GM21723 (cell line): ENCODE results near the gene PTGES2.
"Not testable (repeated sequence)": the region's sequence is repeated elsewhere in the genome, so short reads cannot be mapped to it uniquely, and the experiment has no call there.

Experiments used
- ATAC-seq: cut with Tn5 transposase; IDR thresholded peaks from one replicate; pipeline ENCODE4 v1.9.1; 2021; ENCODE audit warnings: mild to moderate bottlenecking, moderate library complexity; ENCODE audit not compliant: unreplicated experiment

Gene PTGES2

DNA sequence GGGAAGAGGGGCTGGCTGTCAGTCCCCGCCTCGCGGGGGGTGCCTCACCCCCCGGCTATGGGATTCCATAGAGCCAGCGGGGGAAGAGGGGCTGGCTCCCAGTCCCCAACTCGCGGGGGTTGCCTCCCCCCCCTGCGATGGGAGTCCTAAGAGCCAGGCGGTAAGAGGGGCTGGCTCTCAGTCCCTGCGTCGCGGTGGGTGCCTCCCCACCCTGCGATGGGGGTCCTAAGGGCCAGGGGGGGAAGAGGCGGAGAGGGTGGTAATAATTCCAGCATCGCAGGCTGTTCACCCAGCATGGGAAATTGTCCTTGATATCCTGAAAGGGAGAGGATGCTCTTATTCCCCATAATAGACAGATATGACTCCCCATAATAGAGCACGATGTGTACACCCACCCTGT, 12.1 kb upstream of the PTGES2 start:
- no peak for ATAC-seq

DNA sequence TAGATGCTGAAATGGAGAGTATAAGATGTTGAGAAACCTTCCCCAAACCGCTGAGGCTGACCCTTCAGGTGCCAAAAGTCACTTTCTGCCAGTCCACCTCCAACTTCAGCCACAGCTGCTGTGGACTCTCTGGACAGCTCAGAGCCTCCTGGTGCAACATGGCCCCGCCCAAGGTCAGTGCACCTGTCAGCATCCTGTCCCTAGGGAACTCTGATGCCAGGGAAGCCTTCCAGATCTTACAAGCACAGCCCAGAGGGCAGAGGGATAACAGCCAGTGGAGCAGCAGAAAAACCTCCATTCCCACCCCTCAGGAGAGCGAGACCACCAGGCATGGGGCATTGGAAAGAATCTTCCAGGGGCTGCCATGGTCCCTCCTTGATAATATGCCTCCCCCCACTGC, 10.5 kb upstream of the PTGES2 start:
- no peak for ATAC-seq

DNA sequence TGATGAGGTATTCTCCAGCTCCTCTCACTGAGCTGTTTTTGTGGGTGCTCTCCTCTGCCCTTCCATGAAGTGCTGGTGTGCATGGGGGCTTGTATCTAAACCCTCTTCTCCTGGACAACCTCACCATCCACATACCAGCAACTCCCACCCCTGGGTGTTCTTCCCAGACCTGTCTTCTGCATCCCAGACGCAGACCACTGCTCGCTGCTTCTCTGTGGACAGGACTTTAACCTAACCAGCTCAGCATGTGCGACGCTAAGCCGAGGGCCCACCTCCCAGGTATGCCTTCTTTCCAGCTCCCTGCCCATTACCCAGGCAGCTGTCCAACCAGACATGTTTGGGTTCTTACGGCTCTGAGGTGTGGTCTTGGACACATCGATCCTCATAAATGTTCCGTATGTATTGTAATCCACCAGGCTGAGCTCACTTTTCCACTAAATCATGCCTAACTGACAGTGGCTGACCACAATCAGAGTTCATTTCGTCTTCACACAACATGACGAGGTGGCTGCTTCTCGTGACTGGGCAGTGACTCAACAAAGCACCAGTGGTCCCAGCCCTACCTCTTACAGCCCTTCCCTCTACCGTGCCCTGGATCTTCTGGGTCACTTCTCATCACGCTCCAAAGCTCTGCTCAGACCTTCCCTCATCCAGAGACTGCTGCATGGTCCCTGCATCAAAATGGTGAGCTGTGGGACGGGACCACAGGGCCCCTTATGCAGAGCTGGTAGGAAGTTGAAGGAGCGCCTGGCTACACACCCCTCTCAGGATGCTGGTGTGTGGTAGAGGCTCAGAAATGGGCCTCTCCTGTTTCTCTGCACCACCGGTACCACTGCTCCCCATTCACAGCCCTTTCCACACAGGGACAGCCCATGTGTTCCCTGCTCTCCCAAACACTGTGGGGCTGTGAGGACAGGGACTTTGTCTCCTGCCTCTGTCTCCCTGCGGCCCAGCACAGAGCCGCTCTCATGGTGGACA, 9.6 kb upstream of the PTGES2 start:
- ATAC-seq = no peak

DNA sequence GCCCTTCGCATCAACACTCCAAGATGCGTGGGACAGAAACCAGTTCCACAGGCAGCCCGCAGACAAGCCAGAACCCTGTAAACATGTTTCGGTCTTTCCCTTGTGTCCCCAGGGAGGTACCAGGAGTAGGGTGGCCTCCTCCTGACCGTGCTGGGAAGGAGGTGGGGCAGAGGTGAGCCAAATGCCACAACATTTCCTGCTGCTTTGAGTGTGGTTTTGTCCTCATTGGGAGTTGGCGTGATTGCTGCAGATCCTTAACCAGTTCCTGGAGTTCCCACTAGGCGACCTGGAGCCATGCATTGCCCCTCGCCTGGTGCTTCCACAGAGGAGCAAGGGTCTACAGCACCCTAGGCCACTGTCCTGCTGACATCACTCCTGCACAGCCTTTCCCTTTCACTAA, 8.0 kb upstream of the PTGES2 start:
- ATAC-seq = not testable (repeated sequence)

DNA sequence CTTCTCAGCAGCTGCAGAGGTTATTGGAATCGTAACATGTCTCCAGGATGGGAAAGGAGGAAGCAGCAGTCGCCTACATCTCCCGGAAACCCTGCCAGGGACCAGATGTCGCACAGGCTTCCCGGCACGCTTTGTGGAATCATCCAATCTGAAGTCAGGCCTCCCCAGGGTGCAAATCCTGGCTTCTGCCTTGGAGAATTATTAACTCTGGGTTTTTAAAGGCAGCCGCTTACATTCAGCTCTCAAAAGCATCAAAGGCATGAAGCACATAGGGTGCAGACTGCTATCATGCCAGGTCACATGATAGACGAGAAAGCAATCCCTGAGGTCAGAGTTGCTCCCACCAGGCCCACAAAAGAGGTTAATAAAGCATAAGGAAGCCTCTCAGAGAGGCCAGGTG, 4.6 kb upstream of the PTGES2 start:
- not testable (repeated sequence) for ATAC-seq

DNA sequence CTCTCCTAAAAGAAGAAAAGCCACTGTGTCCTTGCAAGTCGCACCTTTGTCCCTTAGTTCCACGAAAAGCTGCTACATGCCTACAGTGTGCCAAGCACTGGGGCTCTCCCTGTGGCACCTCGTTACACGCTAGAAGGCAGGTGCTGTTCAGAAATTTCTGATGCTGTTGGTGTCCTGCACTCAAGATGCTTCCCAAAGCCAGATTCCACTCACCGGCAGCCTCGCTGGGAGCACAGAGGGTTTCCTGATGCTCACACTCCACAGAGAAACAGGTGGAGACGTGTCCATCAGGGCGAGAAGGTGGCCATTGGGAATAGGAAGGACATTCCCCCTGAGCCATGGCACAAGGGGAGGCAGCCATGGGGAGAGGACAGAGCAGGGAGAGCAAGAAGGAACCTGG, 3.8 kb upstream of the PTGES2 start:
- not testable (repeated sequence) for ATAC-seq

DNA sequence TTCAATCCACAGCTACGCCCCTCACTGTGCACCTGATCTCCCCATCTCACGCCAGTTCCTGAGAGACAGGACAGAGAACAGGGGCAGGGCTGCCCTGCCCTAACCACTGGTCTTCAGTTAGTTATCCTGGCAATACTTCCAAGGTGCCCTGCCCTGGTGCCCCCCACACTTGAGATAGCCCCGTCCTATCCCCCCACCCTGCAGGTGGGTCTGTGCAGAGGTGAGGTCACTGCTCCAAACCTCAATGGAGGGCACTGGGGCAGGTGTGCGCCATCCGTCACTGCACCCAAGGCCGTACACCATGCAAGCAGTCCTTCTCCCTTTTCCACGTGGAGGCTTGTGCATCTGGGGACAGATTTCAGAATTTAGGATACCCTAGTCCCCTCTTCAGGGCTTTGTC, 3.1 kb upstream of the PTGES2 start:
- not testable (repeated sequence) for ATAC-seq

DNA sequence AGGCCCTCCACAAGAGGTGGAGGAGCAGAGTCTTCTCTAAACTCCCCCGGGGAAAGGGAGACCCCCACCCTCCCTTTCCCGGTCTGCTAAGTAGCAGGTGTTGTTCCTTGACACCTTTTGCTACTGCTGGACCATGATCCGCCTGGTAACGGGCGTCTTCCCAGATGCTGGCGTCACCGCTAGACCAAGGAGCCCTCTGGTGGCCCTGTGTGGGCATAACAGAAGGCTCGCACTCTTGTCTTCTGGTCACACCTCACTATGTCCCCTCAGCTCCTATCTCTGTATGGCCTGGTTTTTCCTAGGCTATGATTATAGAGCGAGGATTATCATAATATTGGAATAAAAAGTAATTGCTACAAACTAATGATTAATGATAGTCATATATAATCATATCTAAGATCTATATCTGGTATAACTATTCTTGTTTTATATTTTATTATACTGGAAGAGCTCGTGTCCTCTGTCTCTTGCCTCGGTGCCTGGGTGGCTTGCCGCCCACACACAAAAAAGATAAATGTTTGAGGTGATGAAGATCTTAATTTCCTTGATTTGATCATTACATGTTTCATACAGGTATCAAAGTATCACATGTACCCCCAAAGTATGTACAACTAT, 2.6 kb upstream of the PTGES2 start:
- not testable (repeated sequence) for ATAC-seq

DNA sequence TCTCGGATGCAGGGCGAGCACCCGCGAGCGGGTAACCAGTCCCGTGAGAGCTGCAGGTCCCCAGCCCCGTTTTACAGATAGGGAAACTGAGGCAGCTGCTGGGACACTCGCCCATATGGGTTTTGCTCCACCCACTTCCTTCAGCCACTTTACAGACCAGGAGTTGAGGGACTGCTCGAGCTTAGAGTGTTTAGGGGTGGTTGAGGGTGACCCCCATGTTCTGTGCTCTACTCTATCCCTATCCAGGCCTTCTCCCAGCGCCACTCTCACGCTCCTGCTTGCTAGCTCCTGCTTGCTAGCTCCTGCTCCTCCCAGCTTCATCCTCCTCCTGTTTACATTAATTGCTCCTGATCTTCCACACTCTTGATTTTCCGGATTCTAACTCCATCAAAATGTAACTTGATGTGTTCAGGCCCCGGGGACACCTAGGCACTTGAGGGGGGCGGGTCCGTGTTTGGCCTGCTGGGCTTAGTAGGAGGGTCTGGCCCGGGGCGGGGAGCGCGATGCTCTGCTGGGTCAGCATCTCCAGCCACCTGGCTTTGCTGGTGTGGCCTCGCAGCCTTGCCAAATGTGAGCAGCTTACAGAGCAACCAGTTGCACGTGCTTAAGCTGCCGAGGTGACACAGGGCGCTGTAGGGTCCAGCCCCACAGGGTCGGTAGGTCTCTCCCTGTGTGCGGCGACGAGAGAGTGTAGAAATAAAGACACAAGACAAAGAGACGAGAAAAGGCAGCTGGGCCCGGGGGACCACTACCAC, 1.5 kb upstream of the PTGES2 start:
- no peak for ATAC-seq

DNA sequence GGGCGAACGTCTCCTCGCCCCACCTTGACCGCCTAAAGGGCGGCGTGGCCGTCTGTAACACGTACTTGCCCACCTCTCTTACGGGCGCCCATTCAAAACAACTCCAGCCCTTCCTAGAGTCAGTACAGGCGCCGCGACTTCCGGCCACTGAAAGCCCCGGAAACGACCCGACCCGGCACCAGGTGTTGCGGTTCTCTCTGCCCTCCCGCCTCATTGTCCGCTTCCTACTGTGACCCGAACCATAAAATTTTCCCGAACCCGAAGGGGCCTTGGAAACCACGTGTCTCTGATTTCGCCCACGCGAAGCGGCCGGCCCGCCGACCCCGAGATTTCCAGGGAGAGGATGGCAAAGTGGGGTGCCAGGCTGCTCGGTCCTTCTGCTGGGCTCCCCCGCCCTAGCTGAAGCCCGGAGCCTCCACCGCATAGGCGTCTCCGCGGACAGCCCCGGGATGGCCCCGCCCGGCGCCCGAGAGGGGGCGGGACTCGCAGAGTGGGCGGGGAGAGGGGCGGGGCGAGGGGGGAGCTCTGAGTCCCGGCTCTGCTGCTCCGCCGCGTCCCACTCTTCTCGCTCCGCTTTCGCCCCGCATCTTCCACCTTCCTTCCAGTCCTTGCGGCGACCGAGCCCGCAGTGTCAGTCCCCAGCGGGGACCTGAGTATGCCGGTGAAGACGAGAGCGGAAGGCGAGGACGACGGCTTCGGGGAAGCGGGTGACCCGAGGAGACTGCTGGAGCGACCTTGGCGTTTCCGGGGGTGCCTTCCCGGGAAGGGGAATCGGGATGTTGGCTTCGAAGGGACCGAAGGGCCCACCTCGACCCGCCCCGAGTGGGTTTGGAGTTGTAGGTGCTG, 684 bp upstream of the PTGES2 start:
- peak; percentile 62 for ATAC-seq

DNA sequence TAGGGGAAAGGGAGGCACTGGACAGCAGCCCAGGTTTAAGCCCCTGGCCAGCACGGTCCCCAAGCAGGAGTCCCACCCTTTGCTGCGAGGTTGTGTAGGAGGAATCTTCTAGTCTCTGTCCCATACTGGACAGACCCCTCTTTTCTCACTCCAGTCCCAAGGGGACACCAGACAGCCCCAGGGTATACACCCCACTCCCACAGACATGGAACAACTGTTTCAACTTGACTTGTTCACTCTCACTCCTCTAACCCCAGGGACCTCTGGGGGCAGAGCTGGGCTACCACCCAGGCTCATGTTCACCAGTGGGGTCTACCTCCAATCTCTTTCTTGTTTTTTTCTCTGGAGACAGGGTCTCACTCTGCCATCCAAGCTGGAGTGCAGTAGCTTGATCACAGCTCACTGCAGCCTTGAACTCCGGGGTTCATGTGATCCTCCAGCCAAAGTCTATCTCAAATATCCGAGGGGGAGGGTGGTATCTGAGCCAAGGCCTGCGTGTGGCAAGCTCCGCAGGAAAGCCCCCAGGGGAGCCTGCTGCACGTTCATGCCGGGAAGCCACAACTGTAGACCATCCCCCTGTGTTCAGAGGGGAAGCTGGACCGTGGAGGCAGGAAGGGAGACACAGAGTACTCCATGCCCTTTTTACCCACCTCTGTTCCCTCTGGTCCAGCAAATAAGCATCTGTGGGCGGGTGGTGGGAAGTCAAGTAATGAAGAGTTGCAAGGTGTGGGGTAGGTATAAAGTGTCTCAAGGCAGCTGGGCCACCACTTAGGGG, 1.8 kb downstream of the PTGES2 start:
- ATAC-seq = no peak

DNA sequence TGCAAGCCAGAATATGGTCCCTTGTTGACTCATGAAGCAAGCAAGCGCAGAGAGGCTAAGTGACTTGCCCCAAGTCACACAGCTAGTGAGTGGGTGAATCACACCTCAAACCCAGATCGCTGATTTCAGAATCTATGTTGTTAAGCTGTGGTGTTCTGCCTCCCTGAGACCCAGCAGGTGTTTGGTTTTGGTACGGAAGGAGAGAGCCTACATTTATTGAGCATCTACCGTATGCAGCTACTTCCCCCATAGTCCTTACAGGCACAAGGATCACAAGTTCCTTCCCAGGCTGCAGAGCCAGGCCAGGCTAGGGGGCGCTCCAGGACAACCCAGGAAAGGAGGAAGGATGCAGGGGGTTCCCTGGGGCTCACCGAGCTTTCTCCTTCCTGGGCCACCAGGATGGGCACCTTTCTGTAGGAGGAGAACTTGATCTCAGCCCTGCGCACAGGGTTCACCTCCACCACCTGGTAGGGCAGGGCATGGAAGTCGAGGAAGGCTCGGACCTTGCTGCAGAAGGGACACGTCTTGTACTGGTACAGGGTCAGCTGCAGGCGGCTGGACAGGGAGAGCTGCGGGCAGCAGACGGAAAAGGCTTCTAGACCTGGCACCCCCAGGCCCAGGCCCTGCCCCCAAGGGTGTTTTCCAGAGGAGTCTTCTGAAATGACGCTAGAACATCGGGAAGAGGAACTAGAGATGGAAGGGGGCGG, 2.5 kb downstream of the PTGES2 start:
- no peak for ATAC-seq

DNA sequence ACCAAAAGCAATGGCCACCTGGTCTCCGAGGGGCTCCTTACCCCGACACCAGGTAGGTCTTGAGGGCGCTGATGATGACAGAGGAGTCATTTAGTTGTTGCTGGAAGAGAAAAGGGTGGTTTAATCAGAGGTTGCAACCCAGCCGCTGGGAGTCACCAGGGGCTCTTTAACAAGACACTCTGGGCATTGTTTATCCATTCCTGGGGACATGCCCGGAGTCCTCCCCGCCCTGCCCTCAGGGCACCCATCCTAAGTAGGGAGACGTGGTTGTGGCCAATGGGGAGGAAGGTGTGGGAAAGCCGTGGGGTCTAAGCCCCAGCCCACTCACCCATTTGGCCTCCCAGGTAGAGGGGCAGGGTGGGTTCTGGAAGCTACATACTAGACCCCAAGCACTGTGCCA, 3.1 kb downstream of the PTGES2 start:
- no peak for ATAC-seq

DNA sequence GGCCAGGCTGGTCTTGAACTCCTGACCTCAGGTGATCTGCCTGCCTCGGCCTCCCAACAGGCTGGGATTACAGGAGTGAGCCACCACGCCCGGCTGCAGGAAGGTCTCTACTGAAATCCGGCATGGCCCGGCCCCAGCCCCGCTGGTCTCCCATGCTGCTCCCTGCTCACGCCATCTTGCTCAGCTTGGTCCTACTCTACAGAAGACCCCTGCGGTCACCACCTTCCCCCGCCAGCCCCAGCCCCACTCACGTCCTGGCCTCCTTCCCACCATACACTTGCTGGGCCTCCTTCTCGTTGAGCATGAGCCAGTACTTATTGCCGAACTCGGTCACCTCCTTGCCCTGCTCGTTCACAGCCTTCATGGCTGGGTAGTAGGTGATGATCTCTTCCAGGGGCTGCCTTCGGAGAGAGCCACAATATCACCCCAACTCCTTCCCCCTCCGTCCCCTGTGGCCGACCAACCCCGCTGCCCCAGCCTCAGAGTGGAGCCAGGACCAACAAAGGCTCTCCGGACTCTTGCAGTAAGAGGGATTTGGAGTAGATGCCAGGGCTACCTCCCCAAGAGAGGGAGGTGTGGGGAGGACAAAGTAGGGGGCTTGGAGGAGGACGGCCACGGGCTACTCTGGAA, 4.0 kb downstream of the PTGES2 start:
- no peak for ATAC-seq

DNA sequence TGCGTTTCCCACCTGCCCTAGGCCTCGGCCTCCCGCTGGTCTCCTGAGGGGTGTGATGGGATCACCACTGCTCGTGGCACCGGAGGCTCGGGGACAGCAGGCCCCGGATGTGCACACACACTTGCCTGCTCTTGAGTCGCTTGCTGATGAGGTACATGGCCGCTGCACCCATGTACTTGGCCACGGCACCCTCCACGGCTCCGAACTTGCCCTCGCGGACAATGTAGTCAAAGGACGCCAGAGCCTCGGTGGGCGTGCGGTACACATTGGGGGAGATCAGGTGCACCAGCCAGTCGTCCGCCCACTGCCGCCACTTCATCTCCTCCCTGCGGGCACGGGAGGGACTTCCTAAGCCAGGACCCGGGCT, 4.7 kb downstream of the PTGES2 start:
- ATAC-seq = no peak

DNA sequence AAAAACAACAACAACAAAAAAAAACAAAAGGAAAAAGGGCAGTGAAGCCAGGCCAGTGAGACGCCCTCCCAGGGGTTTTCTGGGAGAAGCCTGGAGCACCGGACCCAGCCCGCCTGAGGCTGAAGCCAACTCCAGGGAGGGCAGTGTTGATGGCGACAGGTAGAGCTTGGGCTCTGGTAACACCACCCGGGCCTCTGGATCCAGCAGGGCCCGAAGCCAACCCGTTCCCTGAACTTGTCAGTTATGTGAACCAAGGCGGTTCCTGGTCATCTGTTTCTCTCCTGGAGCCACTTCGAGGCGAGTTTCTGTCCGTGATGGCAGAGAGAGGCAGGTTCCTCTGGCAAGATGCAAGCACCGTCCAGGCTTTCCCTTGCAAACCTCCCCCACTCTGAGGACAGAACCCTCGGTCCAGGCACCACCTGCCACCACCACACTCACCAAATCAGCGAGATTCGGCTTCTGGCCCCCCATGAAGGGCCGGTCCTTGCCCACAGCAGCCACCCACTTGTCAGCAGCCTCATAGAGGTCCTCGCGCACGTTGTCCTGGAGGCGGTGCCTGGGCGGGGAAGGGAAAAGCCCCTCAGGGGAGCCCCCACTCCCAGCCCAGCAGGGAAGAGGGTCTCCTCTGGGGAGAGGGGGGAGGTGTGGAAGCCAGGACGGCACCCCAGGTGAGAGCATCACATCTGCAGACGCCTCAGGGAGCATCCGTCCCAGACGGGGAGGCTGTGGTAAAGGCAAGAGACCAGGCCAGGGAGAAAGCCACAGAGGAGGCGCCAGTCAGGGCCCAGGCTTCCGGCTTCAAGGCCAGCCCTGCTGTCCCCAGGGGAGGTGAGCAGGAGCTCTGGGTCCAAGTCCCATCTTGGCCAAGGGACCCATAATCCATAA, 5.4 kb downstream of the PTGES2 start:
- ATAC-seq = no peak

DNA sequence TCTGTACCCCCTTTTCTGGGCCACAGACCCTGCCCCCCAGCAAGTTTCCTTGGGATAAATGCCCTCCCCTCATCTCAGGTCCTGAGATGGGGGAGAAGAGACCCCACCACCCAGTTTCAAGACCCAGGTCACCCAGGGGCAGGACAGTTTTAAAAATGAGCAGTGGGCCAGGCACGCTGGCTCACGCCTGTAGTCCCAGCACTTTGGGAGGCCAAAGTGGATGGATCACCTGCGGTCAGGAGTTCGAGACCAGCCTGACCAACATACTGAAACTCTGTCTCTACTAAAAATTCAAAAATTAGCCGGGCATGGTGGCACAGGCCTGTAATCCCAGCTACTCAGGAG, 6.1 kb downstream of the PTGES2 start:
- ATAC-seq = no peak
